ENCODE results near the gene FNBP1.

FNBP1 gene

DNA sequence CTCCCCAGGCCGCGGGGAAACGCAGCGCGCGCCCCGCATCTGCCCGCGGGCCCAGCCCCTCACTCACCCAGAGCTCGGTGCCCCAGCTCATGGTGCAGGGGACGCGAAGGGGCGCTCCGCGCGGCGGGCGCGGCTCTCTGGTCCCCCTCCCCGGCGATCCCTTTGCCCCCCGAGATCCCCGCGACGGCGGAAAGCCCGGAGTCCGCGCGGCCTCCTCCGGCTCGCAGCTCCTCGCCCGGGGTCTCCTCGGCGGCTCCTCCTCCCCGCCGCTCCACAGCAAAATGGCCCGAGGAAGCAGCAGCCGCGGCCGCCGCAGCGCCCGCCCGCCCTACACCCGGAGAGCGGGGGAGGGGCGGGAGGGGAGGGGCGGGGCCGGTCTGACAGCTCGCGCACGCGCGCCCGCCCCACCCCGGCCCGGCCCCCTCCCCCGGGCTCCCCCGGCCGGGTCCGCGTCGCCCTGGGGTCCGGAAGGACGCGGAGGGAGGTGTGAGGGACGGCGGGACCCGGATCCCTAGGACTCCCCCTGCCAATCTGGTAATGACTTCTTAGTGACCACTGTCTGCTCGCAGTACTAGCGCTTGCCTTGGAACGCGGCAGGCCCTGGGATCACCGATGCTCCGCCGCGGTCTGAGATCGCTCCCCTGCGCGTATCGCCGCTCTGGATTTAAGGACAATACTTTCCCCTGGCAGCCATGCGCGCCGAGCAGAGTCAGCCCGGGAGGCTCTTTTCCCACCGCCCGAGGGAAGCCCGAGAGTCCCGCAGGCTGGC lies at the start of gene FNBP1:
FNBP1 (minus strand) TSS at position 305 of the 769 bp plus-strand sequence; CDS start at position 91, 214 bp downstream.
- DNase-seq (ENCODE audit: low spot score) = no peak

DNA sequence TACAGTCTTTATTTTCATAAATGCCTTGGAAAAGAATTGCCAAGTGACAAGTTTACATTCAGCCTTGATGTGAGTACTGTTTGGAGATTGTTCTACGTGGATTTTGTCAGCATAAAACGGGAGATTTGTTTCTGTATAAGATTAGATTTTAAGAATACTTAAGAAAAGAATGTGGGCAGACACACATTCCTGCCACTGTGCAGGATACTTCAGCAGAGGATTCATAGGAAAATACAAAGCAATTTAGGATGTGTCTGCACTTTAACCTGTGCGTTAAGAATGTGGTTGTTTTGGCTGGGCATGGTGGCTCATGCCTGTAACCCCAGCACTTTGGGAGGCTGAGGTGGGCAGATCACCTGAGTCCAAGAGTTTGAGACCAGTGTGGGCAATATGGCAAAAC lies 47.9 kb upstream of the FNBP1 start:
- no peak for DNase-seq (ENCODE audit: low spot score)

DNA sequence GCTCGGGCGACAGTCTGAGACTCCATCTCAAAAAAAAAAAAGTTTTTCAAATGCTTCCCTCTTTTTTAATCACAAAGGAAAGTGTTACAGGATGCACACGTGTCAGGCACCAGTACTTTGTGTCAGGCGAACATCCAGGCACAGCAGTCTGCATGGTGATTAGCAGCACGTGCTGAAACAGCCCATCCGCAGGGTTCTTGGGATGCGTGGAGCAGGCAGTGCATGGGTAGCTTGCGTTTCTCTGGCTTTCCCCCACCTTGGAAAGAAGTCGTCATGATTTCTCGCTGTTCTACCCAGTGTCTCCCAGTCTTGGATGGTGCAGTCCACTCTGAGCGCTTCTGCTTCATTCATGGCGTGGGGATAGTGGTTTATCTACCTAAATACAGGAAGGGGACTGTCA lies 46.2 kb upstream of the FNBP1 start:
- no peak for DNase-seq (ENCODE audit: low spot score)

DNA sequence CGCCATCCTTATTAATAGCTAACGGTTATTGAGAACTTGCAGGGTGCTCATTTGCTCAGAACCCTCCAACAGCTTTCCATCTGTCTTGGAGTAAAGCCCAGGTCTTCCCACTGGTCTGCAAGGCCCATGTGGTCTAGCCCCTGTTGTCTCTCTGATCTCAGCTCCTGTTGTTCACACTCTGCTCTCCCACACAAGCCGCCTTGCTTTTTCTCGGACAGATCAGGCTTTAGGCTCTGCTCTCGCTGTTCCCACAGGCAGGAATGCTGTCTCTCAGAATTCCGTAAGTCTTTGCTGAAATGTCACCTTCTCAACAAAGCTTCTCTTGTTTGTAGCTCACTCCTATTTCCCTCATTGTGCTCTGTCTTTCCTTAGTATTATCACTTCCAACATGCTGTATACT lies 45.1 kb upstream of the FNBP1 start:
- no peak for DNase-seq (ENCODE audit: low spot score)

DNA sequence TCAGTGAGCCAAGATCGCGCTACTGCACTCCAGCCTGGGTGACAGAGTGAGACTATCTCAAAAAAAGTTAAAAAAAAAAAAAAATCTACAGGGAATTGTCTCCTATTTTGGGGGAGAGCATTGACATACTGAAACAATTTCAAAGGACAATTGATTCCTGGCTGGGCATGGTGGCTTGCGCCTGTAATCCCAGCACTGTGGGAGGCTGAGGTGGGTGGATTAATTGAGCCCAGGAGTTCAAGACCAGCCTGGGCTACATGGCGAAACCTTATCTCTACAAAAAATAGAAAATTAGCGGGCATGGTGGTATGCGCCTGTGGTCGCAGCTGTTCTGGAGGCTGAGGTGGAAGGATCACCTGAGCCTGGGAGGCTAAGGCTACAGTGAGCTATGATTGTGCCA lies 41.3 kb upstream of the FNBP1 start:
- DNase-seq (ENCODE audit: low spot score) = no peak

DNA sequence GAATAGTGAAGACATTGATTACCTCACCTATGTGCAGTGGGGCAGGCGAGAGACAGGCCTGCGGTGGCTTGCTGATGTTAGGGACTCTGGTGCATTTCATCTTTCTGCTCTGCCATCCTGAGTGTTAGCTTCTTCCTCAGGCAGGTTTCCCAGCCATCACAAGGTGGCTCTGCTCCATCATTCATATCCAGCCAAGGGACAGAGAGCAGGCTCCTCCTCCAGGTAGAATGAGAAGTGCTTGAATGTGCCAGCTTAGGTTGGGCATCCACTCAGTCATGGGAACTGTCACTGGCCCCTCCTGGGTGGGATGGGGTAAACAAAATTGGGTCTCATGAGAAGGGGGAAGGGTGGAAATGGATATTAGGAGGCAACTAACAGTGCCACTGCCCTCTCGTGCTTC lies 35.6 kb upstream of the FNBP1 start:
- no peak for DNase-seq (ENCODE audit: low spot score)

DNA sequence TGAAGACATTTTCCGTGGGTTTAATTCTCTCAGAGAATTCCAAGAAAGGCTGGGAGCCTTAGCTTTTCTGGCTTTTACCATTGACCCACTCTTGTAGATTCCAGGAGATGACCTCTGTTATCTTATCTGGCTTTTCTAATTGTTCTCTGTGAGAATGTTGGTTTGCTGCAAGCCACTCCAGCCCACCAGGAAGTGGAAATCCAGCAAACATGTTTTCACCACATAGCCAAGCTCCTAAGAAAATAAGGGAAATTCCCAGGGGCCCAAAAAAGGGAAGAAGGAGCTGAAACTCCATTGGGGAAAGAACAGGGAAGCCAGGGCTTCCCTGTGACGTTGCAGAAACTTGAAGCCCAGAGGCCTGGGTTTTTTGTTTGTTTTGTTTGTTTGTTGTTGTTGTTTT lies 30.4 kb upstream of the FNBP1 start:
- DNase-seq (ENCODE audit: low spot score) = no peak

DNA sequence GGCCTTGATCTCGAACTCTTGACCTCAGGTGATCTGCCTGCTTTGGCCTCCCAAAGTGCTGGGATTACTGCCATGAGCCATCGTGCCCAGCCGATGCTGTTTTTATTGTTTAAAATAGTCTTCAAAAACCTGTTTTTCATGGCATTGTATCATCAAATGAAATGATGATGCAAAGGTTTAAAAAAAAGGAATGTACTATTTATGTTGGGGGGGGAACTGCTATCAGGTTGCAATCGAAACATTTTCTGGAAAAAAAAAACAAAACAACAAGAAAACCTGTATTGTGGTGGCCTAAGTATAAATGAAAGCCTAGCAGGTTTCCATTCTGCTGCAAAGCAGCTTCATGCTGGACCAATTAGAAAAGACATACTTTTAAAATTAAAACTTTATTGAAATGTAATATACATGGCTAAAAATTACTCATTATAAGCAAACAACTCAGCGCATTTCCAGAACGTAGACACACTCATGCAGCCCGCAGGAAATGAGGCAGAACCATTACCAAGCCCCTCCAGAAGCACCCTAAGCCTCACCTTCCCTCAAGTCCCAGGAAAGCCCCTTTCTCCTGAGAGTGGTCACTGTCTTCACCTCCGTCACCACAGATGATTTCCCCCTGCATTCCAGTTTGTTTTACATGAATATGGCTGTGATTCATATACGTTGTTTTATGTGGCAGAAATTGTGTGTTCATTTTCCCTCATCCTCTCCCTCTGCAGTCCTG lies 29.7 kb upstream of the FNBP1 start:
- DNase-seq (ENCODE audit: low spot score) = no peak

DNA sequence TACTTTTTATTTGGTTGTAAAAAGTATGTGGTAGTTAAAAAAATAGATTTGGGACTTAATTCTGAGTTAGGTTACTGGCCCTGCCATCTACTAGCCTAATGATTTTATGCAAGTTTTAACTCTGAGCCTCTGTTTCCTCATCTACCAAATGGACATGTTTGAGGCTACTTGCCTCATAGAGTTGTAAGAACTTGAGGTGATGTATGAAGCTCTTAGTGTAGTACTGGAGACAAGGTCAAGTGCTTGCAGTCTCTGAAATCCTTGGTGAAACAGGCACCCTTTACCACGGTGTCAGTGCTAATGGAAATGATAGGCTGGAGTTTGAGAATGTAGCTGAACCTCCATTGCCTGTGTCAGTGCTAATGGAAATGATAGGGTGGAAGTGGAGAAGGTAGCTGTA lies 26.1 kb upstream of the FNBP1 start:
- no peak for DNase-seq (ENCODE audit: low spot score)

DNA sequence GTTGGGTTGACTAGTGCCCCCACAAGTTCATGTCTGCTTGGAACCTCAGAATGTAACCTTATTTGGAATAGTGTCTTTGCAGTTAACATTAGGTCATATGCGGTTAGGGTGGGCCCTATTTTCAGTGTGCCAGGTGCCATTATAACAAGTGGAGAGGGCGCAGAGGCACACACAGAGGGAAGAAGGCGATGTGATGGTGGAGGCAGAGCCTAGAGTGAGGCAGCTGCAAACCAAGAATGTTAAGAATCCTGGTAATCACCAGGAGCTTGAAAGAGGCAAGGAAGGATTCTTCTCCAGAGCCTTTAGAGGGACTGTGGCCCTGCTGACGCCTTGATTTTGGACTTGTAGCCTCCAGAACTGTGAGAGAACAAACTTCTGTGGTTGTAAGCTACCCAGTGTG lies 21.6 kb upstream of the FNBP1 start:
- no peak for DNase-seq (ENCODE audit: low spot score)

DNA sequence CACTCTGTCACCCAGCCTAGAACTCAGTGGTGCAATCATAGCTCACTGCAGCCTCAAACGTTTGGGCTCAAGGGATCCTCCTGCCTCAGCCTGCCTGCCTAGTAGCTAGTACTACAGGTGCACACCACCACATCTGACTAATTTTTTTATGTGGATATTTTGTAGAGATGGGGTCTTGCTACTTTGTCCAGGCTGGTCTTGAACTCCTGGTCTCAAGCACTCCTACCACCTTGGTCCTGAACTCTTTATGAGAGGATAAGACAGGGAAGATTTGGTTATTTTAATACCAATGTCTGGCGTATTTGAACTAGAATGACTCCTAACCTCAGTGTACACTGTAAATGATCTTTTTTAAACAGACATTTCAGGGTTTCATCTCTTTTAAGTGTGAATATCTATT lies 19.8 kb upstream of the FNBP1 start:
- DNase-seq (ENCODE audit: low spot score) = no peak

DNA sequence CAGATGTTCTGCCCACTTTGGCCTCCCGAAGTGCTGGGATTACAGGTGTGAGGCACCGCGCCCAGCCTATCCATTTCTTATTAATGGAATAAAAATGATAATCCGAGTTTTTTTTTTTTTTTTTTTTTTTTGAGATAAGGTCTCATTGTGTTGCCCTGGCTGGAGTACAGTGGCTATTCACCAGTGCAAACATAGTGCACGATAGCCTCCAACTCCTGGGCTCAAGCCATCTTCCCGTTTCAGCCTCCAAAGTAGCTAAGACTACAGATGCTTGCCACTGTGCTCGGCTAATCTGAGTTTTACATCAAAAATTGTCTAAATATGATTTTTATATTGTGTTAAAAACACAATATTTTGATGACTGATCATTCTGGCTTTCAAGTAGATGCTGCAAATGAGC lies 17.3 kb upstream of the FNBP1 start:
- DNase-seq (ENCODE audit: low spot score) = no peak

DNA sequence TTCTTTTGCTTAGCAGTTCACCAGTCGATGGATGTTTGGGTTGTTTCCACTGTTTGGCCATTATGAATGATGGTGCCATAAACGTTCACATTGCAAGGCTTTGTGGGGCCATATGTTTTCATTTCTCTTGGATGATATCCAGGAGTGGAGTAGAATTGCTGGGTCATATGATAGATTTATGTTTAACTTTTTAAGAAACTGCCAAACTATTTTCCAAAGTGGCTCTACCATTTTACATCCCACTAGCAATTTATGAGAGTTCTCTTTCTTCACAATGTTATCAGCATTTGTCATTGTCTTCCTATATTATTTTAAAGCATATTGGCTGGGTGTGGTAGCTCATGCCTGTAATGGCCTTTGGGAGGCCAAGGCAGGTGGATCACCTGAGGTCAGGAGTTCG lies 15.9 kb upstream of the FNBP1 start:
- DNase-seq (ENCODE audit: low spot score) = no peak

DNA sequence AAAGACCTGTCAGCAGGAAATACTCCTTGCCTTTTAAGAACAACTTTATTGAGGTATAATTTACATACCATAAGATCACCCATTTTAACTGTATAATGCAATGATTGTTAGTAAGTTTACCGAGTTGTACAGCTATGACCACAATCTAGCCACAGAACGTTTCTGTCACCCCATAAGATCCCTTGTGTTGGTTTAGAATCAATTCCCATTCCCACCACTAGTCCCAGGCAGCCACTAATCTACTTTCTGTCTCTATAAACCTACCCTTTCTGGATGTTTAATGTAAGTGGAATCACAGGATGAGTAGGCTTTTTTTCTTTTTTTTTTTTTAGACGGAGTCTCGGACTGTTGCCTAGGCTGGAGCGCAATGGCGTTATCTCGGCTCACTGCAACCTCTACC lies 15.2 kb upstream of the FNBP1 start:
- DNase-seq (ENCODE audit: low spot score) = no peak

DNA sequence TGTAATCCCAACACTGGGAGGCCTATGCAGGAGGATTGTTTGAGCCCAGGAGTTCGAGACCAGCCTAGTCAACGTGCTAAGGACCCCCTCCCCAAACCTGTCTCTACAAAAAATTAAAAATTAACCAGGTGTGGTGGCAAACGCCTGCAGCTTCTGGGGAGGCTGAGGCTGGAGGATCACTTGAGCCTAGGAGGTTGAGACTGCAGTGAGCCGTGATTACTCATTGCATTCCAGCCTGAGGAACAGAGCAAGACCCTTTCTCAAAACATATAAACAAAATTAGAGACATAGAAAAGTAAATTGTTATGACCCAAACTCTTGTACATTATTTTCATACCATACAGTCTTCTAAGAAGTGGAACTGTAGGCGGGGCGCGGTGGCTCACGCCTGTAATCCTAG lies 11.8 kb upstream of the FNBP1 start:
- DNase-seq (ENCODE audit: low spot score) = no peak

DNA sequence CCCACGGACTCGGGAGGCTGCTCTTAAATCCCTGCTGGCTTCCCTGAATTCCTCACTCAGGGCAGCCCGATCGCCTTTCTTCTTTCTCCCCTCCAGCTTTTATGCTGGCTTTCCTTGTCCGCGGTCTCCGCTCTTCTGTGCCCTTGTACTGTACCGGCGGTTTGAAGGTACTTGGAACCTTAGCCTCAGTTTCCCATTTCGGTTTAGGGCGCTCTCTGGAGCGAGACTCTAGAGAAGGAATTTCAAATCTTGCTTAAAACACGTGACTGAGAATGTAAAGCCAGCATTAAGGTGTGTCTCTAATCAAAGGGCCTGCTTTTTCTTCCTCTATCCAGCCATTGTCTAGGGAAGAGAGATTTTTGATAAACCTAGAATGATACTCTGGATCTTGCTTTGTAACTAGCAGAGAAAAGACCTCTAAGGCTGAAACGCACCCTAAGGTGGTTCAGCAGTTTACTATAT lies 11.4 kb upstream of the FNBP1 start:
- DNase-seq (ENCODE audit: low spot score) = no peak

DNA sequence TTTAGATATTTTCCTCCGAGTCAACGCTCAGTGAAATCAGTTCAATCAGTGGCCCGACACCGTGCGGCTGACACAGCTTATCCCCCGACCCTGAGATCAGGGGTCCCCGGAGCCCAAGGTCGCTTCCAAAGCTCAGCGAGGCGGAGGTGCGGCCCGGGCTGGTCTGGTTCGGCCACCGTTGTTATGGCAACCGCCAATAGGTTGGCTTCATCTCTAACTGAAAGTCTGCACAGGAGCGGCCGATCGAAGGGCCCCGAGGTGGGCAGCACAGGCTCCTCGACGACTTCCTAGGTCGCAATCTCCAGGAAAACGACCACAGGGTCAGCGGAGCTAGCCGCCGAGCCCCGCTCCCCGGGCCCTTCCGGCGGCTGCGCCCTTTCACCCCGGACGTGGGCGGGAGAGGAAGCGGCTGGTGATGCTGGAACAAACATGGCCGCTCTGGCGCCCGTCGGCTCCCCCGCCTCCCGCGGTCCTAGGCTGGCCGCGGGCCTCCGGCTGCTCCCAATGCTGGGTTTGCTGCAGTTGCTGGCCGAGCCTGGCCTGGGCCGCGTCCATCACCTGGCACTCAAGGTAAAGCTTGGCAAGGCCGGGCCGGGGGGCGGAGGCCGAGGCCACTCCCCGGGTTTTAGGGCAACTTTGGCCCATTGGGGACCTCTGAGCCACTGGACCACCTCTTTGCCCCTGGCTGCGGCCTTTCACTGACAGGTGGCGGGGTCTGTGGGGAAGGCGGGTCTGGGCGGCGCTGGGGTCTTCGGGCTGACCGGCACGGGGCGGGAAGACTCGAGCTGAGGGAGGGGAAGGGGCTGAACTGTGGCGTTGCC lies 10.7 kb upstream of the FNBP1 start, which contains the start of gene GPR107:
GPR107 (plus strand) TSS at position 403 of the 821 bp plus-strand sequence; CDS start at position 430, 27 bp downstream.
- peak; percentile 74 for DNase-seq (ENCODE audit: low spot score)

DNA sequence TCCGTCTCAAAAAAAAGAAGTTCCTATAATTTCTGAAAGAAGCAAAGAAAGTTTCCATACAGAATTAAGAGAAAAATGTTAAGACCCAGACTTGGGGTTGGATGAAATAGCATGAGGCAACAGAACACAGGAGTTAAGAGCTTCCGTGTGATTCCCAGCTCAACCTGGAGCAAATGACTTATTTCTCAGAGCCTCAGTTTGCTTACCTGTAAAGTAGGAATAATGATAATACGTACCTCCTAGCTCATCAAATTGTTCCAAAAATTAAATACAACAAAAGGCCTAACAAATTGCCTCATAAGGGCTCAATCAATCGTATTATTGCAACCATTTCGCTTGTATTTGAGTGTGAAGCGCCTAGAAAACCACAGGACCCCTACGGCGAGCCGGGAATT lies 10.1 kb upstream of the FNBP1 start:
- DNase-seq (ENCODE audit: low spot score) = no peak

DNA sequence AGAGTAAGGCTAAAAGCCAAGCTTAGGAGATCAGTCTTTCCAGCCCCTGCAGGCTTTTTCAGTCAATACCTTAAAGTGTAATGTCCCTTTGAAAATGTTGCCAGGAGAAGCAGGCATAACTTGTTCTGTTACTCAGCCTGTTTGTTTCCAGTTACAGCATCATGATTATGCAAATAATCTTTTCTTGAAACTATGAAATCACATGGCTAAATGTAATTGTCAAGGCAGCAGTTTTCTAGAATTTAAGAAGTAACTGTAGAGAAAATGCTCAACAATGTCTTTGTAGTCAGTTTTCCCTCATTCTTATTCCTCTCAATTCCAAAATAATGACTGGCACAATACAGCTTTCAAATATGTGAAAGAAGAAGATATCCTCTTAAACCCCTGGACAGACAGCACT lies 8.9 kb upstream of the FNBP1 start:
- DNase-seq (ENCODE audit: low spot score) = no peak

DNA sequence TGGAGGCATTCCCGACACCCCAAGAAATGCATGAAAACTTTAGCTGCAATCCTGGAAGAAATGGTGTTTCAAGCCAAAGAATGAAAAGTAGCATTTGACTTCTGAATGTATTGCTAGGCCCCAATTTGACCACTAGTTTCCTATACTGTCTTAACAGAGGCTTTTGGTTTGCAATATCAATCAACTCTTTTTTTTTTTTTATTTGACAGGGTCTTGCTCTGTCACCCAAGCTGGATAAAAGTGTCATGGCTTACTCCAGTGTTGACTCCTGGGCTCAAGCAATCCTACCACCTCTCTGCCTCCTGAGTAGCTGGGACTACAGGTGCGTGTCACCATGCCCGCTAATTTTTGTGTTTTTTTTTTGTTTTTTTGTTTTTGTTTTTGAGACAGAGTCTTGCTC lies 7.5 kb upstream of the FNBP1 start:
- DNase-seq (ENCODE audit: low spot score) = no peak

DNA sequence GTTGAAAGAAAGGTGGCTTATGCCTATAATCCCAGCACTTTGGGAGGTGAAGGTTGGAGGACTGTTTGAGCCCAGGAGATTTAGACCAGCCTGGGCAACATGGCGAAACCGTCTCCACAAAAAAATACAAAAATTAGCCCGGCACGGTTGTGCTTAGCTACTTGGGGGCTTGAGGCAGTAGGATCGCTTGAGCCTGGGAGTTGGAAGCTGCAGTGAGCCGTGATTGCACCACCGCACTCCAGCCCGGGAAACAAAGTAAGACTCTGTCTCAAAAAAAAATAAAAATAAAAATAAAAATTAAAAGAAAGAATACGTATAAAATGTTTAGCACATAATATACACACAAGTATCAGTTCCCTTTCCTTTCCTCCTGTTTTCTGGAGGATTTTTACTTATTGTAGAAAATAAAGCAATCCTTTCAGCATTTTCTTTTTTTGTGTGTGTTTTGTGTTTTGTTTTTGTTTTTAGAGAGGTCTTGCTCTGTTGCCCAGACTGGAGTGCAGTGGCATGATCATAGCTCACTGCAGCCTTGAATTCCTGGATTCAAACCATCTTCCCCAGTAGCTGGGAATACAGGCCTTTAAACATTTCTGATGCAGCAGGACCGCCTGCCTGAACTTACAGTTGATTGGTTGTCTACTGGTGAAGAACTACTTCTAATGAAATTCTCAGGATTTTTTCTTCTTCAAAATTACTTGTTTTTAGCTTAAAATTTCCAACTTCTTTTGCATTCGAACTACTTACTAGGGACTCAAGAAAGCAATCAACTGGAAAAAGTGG lies 6.6 kb upstream of the FNBP1 start:
- no peak for DNase-seq (ENCODE audit: low spot score)

All from hematopoietic multipotent progenitor cell treated with erythropoietin and hydrocortisone succinate and interleukin-3 and kit ligand, for 15 days (in vitro differentiated cells).